ENCODE results near the gene HOXB2. TPM values are rescaled to one million over a fixed set of nuclear protein-coding genes. Genes with fewer than 3 reads are reported as not detected.

The HOXB2 gene
- total RNA-seq, 1 experiment from 2014 or later: not detected

DNA sequence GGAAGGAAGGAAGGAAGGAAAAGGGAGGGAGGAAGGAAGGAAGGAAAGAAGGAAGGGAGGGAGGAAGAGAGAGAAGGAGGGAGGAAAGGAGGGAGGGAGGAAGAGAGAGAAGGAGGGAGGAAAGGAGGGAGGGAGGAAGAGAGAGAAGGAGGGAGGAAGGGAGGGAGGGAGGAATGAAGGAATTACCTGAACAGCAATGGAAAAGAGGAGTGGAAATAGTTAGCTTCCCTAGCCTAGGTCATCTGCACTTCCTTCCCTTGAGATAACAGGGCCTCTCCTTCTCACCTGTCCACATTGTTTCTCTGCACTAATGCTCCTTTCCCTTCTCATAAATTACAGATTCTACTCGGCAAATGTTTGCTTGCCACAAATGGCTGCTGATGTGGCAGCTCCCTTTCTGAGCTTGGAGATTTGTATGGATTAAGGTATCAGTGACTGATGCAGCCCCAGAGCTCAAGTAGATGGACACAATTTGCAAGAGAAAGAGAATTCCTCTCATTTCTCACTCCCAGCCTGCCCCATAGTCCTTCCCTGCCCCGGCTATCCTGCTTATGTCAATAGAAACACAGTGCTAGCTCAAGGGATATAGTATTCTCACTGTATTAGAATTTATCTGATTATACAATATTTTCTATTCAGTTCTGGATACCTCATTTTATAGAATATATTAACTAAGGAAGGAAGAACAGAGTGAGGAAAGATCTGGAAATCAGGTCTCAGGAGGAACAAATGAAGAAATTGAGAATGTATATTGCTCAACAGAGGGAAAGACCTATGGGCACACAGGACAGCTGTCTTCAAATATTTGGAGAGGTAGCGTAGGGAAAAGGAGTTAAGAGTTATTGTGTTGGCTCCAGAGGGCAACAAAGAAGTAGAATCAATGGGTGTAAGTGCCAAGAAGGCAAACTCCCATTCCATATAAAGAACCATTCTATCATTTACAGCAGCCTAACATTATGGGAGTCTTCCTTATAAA, 28.7 kb downstream of the HOXB2 start:
- H3K18ac ChIP-seq (ENCODE audit: insufficient read length, low read depth, low read length): no peak overlapping the region
- Mint-ChIP-seq H3K27me3 (ENCODE audit: low read depth) (peaks cover 100% of the 10 kb centered on the region), H3K9me3 (peaks cover 0 to 12% of the 10 kb centered on the region in 2 experiments; a peak in 3 of 5 replicates), H3K27ac (0 out of 7 replicates have a peak overlapping the region, but pooled peaks of 1 of the 3 experiments have one; percentile 7), H3K4me1 (peaks cover 41 to 48% of the 10 kb centered on the region in 2 experiments), H3K36me3 (ENCODE audit: insufficient read depth in 1 of 3, low read depth in 3 of 3) (no peaks in the 10 kb centered on the region), H3K4me3 (no peak overlapping the region)
- no peak overlapping the region for H4K91ac ChIP-seq (ENCODE audit: insufficient read length, low read depth, low read length)
- no peak overlapping the region for H3K4ac ChIP-seq (ENCODE audit: low read depth, low read length)
- H3K79me2 ChIP-seq (ENCODE audit: insufficient read depth, low read length): no peaks in the 10 kb centered on the region
- H2BK15ac ChIP-seq (ENCODE audit: low read depth, low read length): no peak overlapping the region
- peaks cover 2% of the 10 kb centered on the region; the same call in 1 of the 2 replicates for H3K27me3 ChIP-seq (ENCODE audit: insufficient read depth, low read length)
- no peak overlapping the region for H3K23ac ChIP-seq (ENCODE audit: insufficient read length, low read depth, low read length)
- no peak overlapping the region for H2BK12ac ChIP-seq (ENCODE audit: insufficient read length, low read depth, low read length)
- no peaks in the 10 kb centered on the region for H3K79me1 ChIP-seq (ENCODE audit: insufficient read depth, low read depth, low read length, poor library complexity, severe bottlenecking)
- H2BK120ac ChIP-seq (ENCODE audit: low read depth, low read length, poor library complexity, severe bottlenecking): no peak overlapping the region
- no peak overlapping the region for H3K56ac ChIP-seq (ENCODE audit: insufficient read length, low read depth, low read length)
- H3K4me2 ChIP-seq (ENCODE audit: insufficient read depth, insufficient read length, low read length): peak overlapping the region; percentile 13
- H3T11ph ChIP-seq (ENCODE audit: low read length): no peak overlapping the region
- WGBS (ENCODE audit: extremely low coverage, insufficient read length, low lambda C conversion rate): no CpG with 5 or more reads among the region's 3 CpGs
- H2AFZ ChIP-seq (ENCODE audit: low read length): no peak overlapping the region
- H4K20me1 ChIP-seq (ENCODE audit: control insufficient read depth, insufficient read depth, insufficient read length): no peaks in the 10 kb centered on the region
- no peak overlapping the region for H3K27ac ChIP-seq (ENCODE audit: insufficient read length, low read depth, low read length)
- no peak for DNase-seq
- no peak overlapping the region for H4K8ac ChIP-seq (replicated peaks; ENCODE audit: insufficient read length, low read depth, low read length)
- H4K5ac ChIP-seq (ENCODE audit: insufficient read length, low read depth, low read length): no peak overlapping the region
- no peak overlapping the region for H3K14ac ChIP-seq (ENCODE audit: insufficient read depth, low read length)
- H3K9me3 ChIP-seq (ENCODE audit: control insufficient read depth, low read depth, low read length): no peaks in the 10 kb centered on the region
- peaks cover 9% of the 10 kb centered on the region for H3K4me1 ChIP-seq (ENCODE audit: insufficient read depth, low read length)
- H3K23me2 ChIP-seq (ENCODE audit: insufficient read length, low read depth, low read length, poor library complexity, severe bottlenecking): no peaks in the 10 kb centered on the region
- no peak overlapping the region for H2AK5ac ChIP-seq (ENCODE audit: insufficient read length, low read length)
- H2BK5ac ChIP-seq (ENCODE audit: insufficient read length, low read length): no peak overlapping the region
- H3K9ac ChIP-seq (ENCODE audit: extremely low read depth, insufficient read length, low read length): no peak overlapping the region
- TF ChIP-seq, protein P1, sequence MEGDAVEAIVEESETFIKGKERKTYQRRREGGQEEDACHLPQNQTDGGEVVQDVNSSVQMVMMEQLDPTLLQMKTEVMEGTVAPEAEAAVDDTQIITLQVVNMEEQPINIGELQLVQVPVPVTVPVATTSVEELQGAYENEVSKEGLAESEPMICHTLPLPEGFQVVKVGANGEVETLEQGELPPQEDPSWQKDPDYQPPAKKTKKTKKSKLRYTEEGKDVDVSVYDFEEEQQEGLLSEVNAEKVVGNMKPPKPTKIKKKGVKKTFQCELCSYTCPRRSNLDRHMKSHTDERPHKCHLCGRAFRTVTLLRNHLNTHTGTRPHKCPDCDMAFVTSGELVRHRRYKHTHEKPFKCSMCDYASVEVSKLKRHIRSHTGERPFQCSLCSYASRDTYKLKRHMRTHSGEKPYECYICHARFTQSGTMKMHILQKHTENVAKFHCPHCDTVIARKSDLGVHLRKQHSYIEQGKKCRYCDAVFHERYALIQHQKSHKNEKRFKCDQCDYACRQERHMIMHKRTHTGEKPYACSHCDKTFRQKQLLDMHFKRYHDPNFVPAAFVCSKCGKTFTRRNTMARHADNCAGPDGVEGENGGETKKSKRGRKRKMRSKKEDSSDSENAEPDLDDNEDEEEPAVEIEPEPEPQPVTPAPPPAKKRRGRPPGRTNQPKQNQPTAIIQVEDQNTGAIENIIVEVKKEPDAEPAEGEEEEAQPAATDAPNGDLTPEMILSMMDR (conservative IDR thresholded peaks at IDR 0.05): no peak
- H2BK20ac ChIP-seq (ENCODE audit: low read depth, low read length, poor library complexity, severe bottlenecking): no peak overlapping the region
